ENCODE data around the gene OPN1SW. TPM values are rescaled to one million over a fixed set of nuclear protein-coding genes. Genes with fewer than 3 reads are reported as not detected.

Gene OPN1SW
- total RNA-seq, 1 donor from 2014 or later, result not detected

GRCh38 chr7:128735436-128735835, 40.2 kb downstream of the OPN1SW start:
- DNase-seq (ENCODE audit: extremely low read depth, low read depth, low spot score), result no peak

DNA sequence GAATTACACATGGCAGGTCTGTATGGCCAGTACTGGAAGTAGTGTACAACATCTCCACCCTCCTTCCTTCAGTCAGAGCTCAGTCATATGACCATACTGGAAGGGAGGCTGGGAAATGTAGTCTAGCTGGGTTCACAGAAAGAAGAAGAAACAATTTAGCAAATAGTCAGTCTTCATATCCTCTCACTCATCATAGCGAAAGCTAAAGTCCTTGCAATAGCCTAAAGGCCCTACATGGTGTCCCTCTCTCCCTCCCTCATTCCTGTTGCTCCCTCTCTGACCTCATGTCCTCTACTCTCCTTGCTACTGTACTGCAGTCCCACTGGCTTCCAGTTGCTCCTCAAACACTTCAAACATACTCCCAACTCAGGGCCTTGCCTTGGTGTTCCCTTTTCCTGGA, 40.7 kb downstream of the OPN1SW start:
- no peak for DNase-seq (ENCODE audit: extremely low read depth, low read depth, low spot score)

- DNase-seq (ENCODE audit: extremely low read depth, low read depth, low spot score), result no peak
Measured at GRCh38 chr7:128733278-128733645, 42.3 kb downstream of the OPN1SW start.

DNA sequence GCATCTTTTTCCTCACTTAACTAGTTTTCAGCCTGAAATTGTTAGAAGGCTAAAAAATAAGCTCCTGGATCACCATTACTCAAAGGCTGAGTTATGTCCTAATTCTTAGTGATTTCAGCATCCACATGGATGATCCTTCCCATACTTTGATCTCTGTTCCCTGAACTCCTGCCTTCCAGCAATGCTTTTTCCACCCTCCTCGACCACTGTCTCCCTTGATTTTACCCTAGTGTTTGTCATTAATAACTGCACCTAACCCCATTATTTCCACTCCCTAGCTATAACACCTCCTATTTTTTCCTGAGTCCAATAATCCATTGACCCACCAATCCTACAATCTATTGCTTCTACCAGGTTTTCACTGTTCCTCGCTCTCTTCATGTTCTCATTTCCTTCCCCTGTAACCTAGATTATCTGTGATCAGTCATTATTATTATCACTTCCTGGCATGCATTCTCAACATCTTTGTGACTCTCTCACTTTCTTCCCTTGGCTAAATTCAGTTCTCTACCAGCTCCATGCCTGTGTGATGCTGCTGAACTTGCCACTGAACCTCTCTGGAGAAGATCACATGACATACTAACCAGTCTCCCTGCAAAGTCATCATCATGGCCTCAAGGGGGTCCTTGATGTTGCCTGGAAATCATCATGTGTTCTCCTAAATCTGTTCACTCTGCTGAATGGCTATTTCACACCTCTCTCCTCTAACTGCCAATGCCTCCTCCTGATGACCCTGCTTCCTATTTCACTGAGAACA, 42.9 kb downstream of the OPN1SW start:
- DNase-seq (ENCODE audit: extremely low read depth, low read depth, low spot score), result no peak

DNA sequence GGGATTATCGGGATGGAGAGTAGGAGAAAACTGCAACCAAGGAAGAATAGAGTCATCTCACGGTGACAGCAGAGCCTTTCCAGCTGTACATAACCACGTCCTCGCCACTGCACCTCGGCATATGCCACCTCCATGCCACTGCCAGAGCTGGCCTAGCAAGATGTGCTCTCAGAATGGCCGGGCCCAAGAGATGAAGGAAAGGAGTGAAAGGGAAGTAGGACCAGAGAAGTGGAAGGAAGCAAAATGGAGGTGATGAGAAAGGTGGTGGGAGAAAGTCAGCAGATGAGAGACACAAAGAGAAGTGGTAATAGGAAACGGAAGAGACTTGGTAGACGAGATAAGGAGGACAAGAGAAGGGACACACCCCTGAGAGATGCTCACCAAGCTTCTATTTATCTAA, 44.4 kb downstream of the OPN1SW start:
- no peak for DNase-seq (ENCODE audit: extremely low read depth, low read depth, low spot score)

DNA sequence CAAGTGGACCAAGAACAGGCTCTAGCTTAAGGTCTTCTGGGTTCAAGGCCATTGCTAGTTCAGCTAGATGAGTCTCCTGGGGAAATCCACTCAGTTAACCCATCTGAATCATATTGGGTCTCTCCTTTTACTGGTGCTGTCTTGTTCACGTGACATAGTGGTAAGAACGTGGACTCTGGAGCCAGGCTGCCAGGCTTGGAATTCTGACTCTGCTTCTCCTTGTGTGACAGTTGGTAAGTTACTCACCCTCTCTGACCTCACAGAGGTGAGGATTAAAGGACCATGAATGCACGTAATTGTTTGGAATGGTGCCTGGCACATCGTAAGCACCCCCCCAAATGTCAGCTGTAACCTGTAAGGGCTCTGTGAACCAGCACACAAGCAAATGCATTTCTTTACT, 46.1 kb downstream of the OPN1SW start:
- no peak for DNase-seq (ENCODE audit: extremely low read depth, low read depth, low spot score)

GRCh38 chr7:128728598-128728997, 47.0 kb downstream of the OPN1SW start:
- DNase-seq (ENCODE audit: extremely low read depth, low read depth, low spot score), result no peak

DNA sequence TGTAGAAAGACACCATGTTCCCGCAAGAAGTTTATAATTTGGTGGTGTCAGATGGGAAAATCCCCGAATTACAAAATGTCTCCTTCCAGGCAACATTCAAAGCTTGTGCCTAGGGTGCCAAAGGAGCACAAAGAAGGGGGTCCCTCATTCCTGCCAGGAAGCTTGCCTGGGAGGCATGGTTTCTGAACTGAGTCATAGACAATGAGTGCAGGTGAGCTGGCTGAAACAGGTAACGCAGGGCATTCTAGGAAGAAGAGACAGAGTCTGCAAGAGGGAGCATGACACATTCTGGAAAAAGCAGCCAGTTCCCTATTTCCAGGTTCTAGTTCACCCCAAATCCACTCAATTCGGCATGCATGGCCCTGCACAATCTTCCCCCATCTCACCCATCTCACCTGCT, 48.4 kb downstream of the OPN1SW start:
- no peak for DNase-seq (ENCODE audit: extremely low read depth, low read depth, low spot score)

- DNase-seq (ENCODE audit: extremely low read depth, low read depth, low spot score), result no peak
Measured at GRCh38 chr7:128726737-128727072, 48.9 kb downstream of the OPN1SW start.

- no peak for DNase-seq (ENCODE audit: extremely low read depth, low read depth, low spot score)
Measured at GRCh38 chr7:128726059-128726736, 49.4 kb downstream of the OPN1SW start.

GRCh38 chr7:128725531-128725930, 50.1 kb downstream of the OPN1SW start:
- no peak for DNase-seq (ENCODE audit: extremely low read depth, low read depth, low spot score)

DNA sequence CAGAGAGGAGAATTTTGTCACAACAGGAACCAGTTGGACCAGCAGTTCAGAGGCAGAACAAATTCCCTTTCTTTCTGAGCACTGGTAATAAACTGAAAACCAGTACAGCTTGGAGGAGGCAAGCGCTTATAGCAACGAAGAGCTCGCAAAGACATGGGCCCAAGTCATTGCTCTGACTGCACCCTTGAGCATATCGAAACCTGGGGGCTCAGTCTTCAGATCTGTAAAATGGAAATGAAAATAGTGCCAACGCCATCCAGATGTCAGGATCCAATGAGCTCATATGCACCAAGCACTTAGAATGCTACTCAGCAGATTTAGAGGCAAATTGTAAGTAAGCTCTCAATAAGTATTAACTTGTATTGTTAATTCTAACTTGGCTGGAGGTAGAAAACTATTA, 50.9 kb downstream of the OPN1SW start:
- DNase-seq (ENCODE audit: extremely low read depth, low read depth, low spot score), result no peak

Other genes starting within 250 kb of the OPN1SW start
- gene GARIN1A, start 103.5 kb downstream of the OPN1SW start, total RNA-seq, result 0.05 and 0.64 TPM in 2 replicates
- gene CALU, start 36.4 kb downstream of the OPN1SW start, total RNA-seq, result 339 and 416 TPM in 2 replicates
- gene CCDC136, start 16.2 kb upstream of the OPN1SW start, total RNA-seq, result 0.19 and 2.3 TPM in 2 replicates
- gene FLNC, start 54.6 kb upstream of the OPN1SW start, total RNA-seq, result 131 and 170 TPM in 2 replicates
- 156 and 188 TPM in 2 replicates for gene ATP6V1F, start 87.1 kb upstream of the OPN1SW start, total RNA-seq
- gene KCP, start 134.9 kb upstream of the OPN1SW start, total RNA-seq, result 0.06 TPM in 1 of 2 replicates, not detected in the other
- 0.73 TPM in 1 of 2 replicates, not detected in the other for gene IRF5, start 162.1 kb upstream of the OPN1SW start, total RNA-seq

All from glomerular endothelial cell (primary cell).